ENCODE measurements around the gene MYO1D. TPM values are rescaled to one million over a fixed set of nuclear protein-coding genes. Genes with fewer than 3 reads are reported as not detected.

Gene MYO1D
- total and polyA plus RNA-seq, 2 donors (not counting 3 experiments of a cell fraction or from before 2014, with no cell fraction given): 37.8 to 85.5 TPM

DNA sequence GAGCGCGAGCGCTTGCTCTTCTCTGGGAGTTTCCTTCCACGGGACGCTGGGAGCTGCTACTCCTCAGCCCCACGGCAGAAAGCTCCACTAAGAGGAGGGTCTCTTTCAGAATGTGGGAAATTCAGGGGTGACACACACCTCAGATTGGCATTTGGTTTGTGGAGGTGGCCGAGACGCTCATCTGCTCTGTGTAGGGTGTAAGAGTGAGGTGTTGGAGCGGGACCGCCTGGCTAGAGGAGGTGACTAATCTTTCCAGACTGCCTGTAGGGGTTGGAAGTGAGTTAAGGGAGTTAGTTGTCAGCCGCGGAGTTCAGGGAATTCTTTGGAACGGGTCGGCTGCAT, 431.9 kb downstream of the MYO1D start:
- Histone ChIP-seq H3K9me3 (replicated peaks; ENCODE audit: control insufficient read depth, insufficient read depth, low read length) (no peaks in the 10 kb centered on the region), H4K20me1 (replicated peaks; ENCODE audit: control insufficient read depth, extremely low read depth, insufficient read depth, low read length) (no peaks in the 10 kb centered on the region), H3K9ac (replicated peaks; ENCODE audit: extremely low read depth, insufficient read depth, low read length) (peak overlapping the region; percentile 89), H3K9me1 (replicated peaks; ENCODE audit: control insufficient read depth, extremely low read depth, insufficient read depth, low read length) (no peaks in the 10 kb centered on the region), H3K79me2 (ENCODE audit: control insufficient read depth, insufficient read depth, low read length) (peaks cover 53% of the 10 kb centered on the region), H3K27me3 (ENCODE audit: control insufficient read depth in 2 of 2, insufficient read depth in 2 of 2, low read length in 2 of 2) (peaks cover 10 to 11% of the 10 kb centered on the region in 2 experiments), H3K36me3 (ENCODE audit: control insufficient read depth in 2 of 2, extremely low read depth in 1 of 2, insufficient read depth in 2 of 2, low read length in 2 of 2) (peaks cover 0 to 8% of the 10 kb centered on the region in 2 experiments), H3K27ac (ENCODE audit: insufficient read depth, low read depth, low read length) (peak overlapping the region; percentile 59), H3K4me3 (replicated peaks in 1 of 3; ENCODE audit: insufficient read depth in 1 of 3, low read depth in 1 of 3, low read length in 3 of 3) (peak overlapping the region; percentile 53 to 80 (median 57)), H2AFZ (ENCODE audit: low read depth, low read length) (no peak overlapping the region), H3K4me2 (ENCODE audit: insufficient read depth, low read length) (peak overlapping the region; percentile 95), H3K4me1 (ENCODE audit: control insufficient read depth, extremely low read depth, insufficient read depth, low read length) (peaks cover 18% of the 10 kb centered on the region)
- TF ChIP-seq POLR2AphosphoS5 (IDR thresholded peaks at IDR 0.05; ENCODE audit: insufficient read depth, low read depth, low read length): no peak
- TF ChIP-seq, protein P1, sequence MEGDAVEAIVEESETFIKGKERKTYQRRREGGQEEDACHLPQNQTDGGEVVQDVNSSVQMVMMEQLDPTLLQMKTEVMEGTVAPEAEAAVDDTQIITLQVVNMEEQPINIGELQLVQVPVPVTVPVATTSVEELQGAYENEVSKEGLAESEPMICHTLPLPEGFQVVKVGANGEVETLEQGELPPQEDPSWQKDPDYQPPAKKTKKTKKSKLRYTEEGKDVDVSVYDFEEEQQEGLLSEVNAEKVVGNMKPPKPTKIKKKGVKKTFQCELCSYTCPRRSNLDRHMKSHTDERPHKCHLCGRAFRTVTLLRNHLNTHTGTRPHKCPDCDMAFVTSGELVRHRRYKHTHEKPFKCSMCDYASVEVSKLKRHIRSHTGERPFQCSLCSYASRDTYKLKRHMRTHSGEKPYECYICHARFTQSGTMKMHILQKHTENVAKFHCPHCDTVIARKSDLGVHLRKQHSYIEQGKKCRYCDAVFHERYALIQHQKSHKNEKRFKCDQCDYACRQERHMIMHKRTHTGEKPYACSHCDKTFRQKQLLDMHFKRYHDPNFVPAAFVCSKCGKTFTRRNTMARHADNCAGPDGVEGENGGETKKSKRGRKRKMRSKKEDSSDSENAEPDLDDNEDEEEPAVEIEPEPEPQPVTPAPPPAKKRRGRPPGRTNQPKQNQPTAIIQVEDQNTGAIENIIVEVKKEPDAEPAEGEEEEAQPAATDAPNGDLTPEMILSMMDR (IDR thresholded peaks at IDR 0.05; ENCODE audit: extremely low read depth in 1 of 2, insufficient read depth in 1 of 2, low read depth in 1 of 2, low read length in 2 of 2): no peak
- TF ChIP-seq POLR2A (IDR thresholded peaks at IDR 0.05; ENCODE audit: low read depth, low read length): peak; percentile 43
- TF ChIP-seq MYC (IDR thresholded peaks at IDR 0.05; ENCODE audit: low read depth, low read length): no peak
- TF ChIP-seq EZH2 (IDR thresholded peaks at IDR 0.05; ENCODE audit: borderline replicate concordance, low read depth, low read length, severe bottlenecking): no peak
- TF ChIP-seq, protein P2, sequence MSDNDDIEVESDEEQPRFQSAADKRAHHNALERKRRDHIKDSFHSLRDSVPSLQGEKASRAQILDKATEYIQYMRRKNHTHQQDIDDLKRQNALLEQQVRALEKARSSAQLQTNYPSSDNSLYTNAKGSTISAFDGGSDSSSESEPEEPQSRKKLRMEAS (IDR thresholded peaks at IDR 0.05; ENCODE audit: insufficient read depth, insufficient read length): no peak
- no peak for TF ChIP-seq JUN (IDR thresholded peaks at IDR 0.05; ENCODE audit: borderline replicate concordance, insufficient read depth, insufficient read length, low read depth)
- peak; percentile 29 for TF ChIP-seq FOS (IDR thresholded peaks at IDR 0.05; ENCODE audit: borderline replicate concordance, insufficient read depth, low read length)
- TF ChIP-seq GATA2 (IDR thresholded peaks at IDR 0.05; ENCODE audit: insufficient read depth, insufficient read length, low read depth, low read length): no peak
- intact Hi-C loops (cut with micrococcal nuclease): no loop called here
- BruUV-seq (replicated peaks): no TSS peak
- peak; percentile 87 for FAIRE-seq
- dilution Hi-C loops (cut with MboI; ENCODE audit: extremely low pct_ligation_motif_present, low sequenced_read_pairs): no loop called here
- CTCF ChIA-PET: interaction anchor here (1.1 to 4.5 kb wide), 5 partner anchors 17 to 192 kb away, joined by 3 to 28 read pairs (median 5); no protein-coding TSS in a partner anchor
- peak; percentile 76 for DNase-seq (ENCODE audit: low read depth, low spot score)
- POLR2A ChIA-PET: no interaction called here
